ENCODE measurements around the gene DNAH11.

DNAH11 gene

DNA sequence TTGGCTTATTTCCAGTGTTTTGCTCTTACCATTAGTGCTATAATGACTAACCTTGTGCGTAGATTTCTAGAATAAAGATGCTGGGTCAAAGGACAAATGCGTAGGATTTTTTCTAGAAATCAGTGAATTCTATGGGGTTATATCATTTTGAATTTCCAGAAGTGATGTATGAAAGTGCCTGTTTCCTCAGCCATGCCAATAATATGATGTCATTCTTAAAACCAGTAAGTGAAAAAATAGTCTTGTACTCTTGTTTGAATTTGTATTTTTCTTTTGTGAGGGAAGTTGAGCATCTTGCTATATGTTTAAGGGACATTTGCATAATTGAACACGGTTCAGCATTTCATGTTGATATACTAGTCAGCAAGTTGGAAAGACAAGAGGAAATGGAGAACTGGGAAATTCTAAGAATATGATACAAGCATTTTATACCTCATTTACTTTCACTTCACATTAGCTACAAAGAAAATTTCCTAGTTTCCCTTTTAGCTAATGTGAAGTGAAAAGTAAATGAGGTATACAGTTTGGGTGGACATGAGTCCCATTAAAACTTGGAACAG is 3.8 kb upstream of the DNAH11 start:
- TF ChIP-seq TCF12 (IDR thresholded peaks at IDR 0.05; ENCODE audit: low read depth) (no peak), EGR1 (IDR thresholded peaks at IDR 0.05) (no peak), EP300 (IDR thresholded peaks at IDR 0.05; ENCODE audit: borderline replicate concordance) (no peak)
- TF ChIP-seq, protein P1, sequence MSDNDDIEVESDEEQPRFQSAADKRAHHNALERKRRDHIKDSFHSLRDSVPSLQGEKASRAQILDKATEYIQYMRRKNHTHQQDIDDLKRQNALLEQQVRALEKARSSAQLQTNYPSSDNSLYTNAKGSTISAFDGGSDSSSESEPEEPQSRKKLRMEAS (IDR thresholded peaks at IDR 0.05) = no peak
- TF ChIP-seq, protein P2, sequence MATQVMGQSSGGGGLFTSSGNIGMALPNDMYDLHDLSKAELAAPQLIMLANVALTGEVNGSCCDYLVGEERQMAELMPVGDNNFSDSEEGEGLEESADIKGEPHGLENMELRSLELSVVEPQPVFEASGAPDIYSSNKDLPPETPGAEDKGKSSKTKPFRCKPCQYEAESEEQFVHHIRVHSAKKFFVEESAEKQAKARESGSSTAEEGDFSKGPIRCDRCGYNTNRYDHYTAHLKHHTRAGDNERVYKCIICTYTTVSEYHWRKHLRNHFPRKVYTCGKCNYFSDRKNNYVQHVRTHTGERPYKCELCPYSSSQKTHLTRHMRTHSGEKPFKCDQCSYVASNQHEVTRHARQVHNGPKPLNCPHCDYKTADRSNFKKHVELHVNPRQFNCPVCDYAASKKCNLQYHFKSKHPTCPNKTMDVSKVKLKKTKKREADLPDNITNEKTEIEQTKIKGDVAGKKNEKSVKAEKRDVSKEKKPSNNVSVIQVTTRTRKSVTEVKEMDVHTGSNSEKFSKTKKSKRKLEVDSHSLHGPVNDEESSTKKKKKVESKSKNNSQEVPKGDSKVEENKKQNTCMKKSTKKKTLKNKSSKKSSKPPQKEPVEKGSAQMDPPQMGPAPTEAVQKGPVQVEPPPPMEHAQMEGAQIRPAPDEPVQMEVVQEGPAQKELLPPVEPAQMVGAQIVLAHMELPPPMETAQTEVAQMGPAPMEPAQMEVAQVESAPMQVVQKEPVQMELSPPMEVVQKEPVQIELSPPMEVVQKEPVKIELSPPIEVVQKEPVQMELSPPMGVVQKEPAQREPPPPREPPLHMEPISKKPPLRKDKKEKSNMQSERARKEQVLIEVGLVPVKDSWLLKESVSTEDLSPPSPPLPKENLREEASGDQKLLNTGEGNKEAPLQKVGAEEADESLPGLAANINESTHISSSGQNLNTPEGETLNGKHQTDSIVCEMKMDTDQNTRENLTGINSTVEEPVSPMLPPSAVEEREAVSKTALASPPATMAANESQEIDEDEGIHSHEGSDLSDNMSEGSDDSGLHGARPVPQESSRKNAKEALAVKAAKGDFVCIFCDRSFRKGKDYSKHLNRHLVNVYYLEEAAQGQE (IDR thresholded peaks at IDR 0.05; ENCODE audit: low read depth) = no peak

DNA sequence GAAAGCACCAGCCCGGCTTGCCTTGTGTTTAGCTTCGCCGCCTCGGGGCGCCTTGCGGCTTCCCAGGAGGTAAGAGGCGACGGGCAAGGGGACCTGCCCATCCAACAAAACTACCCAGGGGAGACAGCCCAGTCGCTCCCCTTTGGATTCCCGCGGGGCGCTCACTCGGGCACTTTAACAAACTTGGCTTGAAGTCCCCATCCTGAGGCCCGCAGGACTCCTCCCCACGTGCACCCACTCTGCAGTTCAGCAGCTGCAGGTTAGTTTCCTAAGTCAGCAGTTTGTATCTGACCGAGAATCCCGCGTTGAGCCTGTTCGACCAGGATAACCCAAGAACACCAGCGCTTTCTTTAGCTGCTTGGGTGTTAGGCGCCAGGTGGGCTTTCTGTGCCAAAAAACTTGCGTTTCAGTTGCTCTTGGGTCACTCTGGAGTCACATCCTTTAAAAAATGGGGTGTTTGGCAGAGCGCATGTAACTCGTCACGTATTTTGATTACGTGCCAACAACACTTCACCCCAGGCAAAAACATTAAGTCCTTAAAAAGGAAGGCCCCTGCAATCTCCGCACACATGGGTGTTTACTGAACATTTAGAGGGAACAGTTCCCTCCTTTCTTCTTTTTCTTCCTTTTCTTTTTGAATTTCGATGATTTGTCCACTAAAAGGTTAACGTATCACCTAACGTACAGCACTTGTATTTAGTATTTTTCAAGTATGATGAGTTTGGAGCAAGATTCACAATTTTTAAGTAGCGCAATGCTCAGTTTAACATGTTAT is 876 bp downstream of the DNAH11 start:
- TF ChIP-seq YY1 (IDR thresholded peaks at IDR 0.05; ENCODE audit: low read depth) (no peak), CEBPB (IDR thresholded peaks at IDR 0.05) (no peak), EGR1 (IDR thresholded peaks at IDR 0.05) (no peak), FOXM1 (IDR thresholded peaks at IDR 0.05; ENCODE audit: borderline replicate concordance, low read depth) (no peak), TCF12 (IDR thresholded peaks at IDR 0.05; ENCODE audit: low read depth) (no peak), ZBTB7A (IDR thresholded peaks at IDR 0.05; ENCODE audit: low read depth) (no peak), EP300 (IDR thresholded peaks at IDR 0.05; ENCODE audit: borderline replicate concordance) (no peak), TEAD4 (IDR thresholded peaks at IDR 0.05) (no peak), RAD21 (IDR thresholded peaks at IDR 0.05; ENCODE audit: low read depth) (no peak), CREB1 (IDR thresholded peaks at IDR 0.05; ENCODE audit: low read depth) (no peak), TAF1 (IDR thresholded peaks at IDR 0.05; ENCODE audit: low read depth) (no peak)
- TF ChIP-seq, protein P3, sequence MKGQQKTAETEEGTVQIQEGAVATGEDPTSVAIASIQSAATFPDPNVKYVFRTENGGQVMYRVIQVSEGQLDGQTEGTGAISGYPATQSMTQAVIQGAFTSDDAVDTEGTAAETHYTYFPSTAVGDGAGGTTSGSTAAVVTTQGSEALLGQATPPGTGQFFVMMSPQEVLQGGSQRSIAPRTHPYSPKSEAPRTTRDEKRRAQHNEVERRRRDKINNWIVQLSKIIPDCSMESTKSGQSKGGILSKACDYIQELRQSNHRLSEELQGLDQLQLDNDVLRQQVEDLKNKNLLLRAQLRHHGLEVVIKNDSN (IDR thresholded peaks at IDR 0.05) = no peak
- TF ChIP-seq, protein P2 (IDR thresholded peaks at IDR 0.05; ENCODE audit: low read depth) = no peak
- TF ChIP-seq, protein P1 (IDR thresholded peaks at IDR 0.05) = no peak

DNA sequence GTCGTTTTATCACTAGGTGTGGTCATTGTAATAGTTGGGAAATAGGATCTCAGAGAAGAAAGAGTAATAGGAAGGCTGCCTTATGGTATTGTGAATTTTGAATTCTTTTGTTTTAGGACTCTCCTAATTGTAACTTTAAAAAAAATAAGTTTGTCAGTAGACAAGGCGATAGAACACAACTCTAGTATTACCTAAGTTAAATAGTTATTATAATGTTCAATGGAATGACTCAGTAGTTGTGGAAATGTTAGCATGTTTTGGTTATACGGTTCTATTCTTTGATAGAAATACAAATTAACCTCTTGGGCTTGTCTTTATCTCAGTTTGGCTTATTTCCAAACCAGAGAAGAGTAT is 1.4 kb downstream of the DNAH11 start:
- TF ChIP-seq, protein P3 (IDR thresholded peaks at IDR 0.05) = no peak
- TF ChIP-seq, protein P2 (IDR thresholded peaks at IDR 0.05; ENCODE audit: low read depth) = no peak
- TF ChIP-seq FOXM1 (IDR thresholded peaks at IDR 0.05; ENCODE audit: borderline replicate concordance, low read depth) (no peak), TEAD4 (IDR thresholded peaks at IDR 0.05) (no peak), EP300 (IDR thresholded peaks at IDR 0.05; ENCODE audit: borderline replicate concordance) (no peak), TAF1 (IDR thresholded peaks at IDR 0.05; ENCODE audit: low read depth) (no peak), ZBTB7A (IDR thresholded peaks at IDR 0.05; ENCODE audit: low read depth) (no peak), NFIC (IDR thresholded peaks at IDR 0.05) (no peak), RAD21 (IDR thresholded peaks at IDR 0.05; ENCODE audit: low read depth) (no peak)
- TF ChIP-seq, protein P1 (IDR thresholded peaks at IDR 0.05) = no peak

DNA sequence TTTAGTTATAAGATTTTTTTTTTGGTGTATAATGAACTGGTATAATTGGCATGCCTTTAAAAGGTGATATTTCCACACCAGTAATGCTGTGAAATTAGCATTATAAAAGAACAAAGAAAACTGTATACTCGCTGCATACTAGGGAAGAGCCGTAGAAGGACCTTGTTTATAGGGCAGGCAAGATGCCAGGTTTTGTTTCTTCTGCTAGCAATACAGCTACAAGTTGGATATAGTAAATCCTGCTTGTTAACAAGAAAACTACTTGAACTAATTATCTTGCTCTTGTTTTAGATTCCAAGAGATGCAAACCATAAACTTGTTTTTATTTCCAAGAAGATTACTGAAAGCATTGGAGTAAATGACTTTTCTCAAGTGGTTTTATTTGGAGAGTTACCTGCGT is 1.9 kb downstream of the DNAH11 start:
- TF ChIP-seq TEAD4 (IDR thresholded peaks at IDR 0.05) (no peak), CREB1 (IDR thresholded peaks at IDR 0.05; ENCODE audit: low read depth) (no peak), ZBTB7A (IDR thresholded peaks at IDR 0.05; ENCODE audit: low read depth) (no peak), TAF1 (IDR thresholded peaks at IDR 0.05; ENCODE audit: low read depth) (no peak), NFIC (IDR thresholded peaks at IDR 0.05) (no peak)

All from Ishikawa (cell line).